Osteocyte (in vitro differentiated cells): Measurements from ENCODE around the gene KCNK13. TPM values are rescaled to one million over a fixed set of nuclear protein-coding genes. Genes with fewer than 3 reads are reported as not detected.

Experiments
- DNase-seq: peaks from one replicate; pipeline ENCODE4 v3.0.0; 2021; ENCODE audit warnings: mixed read lengths; ENCODE audit not compliant: unreplicated experiment; ENCODE audit errors: extremely low spot score
- H3K27ac Mint-ChIP-seq: one replicate; pipeline ENCODE4 v1.8.0; 2021; ENCODE audit warnings: mild to moderate bottlenecking, mixed read lengths; ENCODE audit not compliant: unreplicated experiment
- H3K27me3 Mint-ChIP-seq: one replicate; pipeline ENCODE4 v1.8.0; 2021; ENCODE audit warnings: mixed read lengths; ENCODE audit not compliant: unreplicated experiment
- H3K36me3 Mint-ChIP-seq: one replicate; pipeline ENCODE4 v1.8.0; 2021; ENCODE audit warnings: mixed read lengths; ENCODE audit not compliant: unreplicated experiment
- H3K4me1 Mint-ChIP-seq: one replicate; pipeline ENCODE4 v1.8.0; 2021; ENCODE audit warnings: mixed read lengths; ENCODE audit not compliant: unreplicated experiment
- H3K4me3 Mint-ChIP-seq: one replicate; pipeline ENCODE4 v1.8.0; 2021; ENCODE audit warnings: mild to moderate bottlenecking, moderate library complexity, mixed read lengths; ENCODE audit not compliant: unreplicated experiment
- H3K9me3 Mint-ChIP-seq: one replicate; pipeline ENCODE4 v1.8.0; 2021; ENCODE audit warnings: mixed read lengths; ENCODE audit not compliant: unreplicated experiment
- total RNA-seq: library from RNA; stranded (reverse); gene quantifications from 2 replicates; pipeline ENCODE4 v1.2.1, GENCODE V29; 2021
- TF ChIP-seq, protein P1 (sequence below): fragments of 200-600 bp; sonication (generic); IDR thresholded peaks from 2 replicates; pipeline ENCODE4 v1.5.0; 2021; ENCODE audit warnings: antibody characterized with exemption, mild to moderate bottlenecking, moderate library complexity

The KCNK13 gene
- total RNA-seq, 1 donor from 2014 or later = not detected

DNA sequence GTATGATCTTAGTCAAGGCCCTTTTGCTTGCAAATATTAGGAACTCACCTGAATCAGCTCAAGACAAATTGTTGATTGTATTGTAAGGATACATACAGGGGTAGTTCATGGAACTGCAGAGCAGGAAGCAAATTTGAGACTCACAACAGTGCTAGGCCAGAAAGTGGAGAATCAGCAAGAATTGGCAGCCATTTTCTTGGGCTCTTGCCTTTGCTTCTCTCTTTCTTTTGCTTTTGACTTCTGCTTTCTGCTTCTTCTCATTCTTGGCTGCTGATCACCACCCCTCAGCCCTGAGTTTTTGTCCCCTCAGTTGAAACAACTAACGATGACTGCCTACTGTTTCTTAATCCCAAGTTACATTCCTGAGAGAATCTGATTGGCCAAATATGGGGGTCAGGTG, 34.8 kb downstream of the KCNK13 start:
- H3K27me3 Mint-ChIP-seq = peaks cover 9% of the 10 kb centered on the region
- peaks cover 1% of the 10 kb centered on the region for H3K4me1 Mint-ChIP-seq
- H3K9me3 Mint-ChIP-seq = no peaks in the 10 kb centered on the region
- DNase-seq = no peak
- TF ChIP-seq, protein P1, sequence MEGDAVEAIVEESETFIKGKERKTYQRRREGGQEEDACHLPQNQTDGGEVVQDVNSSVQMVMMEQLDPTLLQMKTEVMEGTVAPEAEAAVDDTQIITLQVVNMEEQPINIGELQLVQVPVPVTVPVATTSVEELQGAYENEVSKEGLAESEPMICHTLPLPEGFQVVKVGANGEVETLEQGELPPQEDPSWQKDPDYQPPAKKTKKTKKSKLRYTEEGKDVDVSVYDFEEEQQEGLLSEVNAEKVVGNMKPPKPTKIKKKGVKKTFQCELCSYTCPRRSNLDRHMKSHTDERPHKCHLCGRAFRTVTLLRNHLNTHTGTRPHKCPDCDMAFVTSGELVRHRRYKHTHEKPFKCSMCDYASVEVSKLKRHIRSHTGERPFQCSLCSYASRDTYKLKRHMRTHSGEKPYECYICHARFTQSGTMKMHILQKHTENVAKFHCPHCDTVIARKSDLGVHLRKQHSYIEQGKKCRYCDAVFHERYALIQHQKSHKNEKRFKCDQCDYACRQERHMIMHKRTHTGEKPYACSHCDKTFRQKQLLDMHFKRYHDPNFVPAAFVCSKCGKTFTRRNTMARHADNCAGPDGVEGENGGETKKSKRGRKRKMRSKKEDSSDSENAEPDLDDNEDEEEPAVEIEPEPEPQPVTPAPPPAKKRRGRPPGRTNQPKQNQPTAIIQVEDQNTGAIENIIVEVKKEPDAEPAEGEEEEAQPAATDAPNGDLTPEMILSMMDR = no peak
- H3K27ac Mint-ChIP-seq = no peak overlapping the region
- H3K4me3 Mint-ChIP-seq = no peak overlapping the region
- no peaks in the 10 kb centered on the region for H3K36me3 Mint-ChIP-seq

DNA sequence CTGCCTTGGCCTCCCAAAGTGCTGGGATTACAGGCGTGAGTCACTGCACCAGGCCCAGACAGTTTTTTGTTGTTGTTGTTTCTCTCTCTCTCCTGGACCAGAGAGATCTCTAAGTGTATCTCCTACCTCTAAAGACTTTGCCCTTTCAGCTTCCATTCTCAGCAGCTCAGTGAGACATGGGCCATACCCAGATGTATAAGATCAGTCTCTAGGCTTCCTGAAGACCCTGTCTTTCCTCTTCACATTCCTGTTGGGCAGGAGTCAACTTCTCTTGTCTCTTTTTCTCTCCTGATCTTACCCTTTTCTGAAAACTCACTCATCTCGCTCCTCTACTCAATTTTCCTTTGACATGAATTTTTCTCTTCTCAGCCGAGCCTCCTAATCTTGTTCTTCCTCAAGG, 42.0 kb downstream of the KCNK13 start:
- no peaks in the 10 kb centered on the region for H3K27me3 Mint-ChIP-seq
- H3K27ac Mint-ChIP-seq = no peak overlapping the region
- no peak overlapping the region for H3K4me3 Mint-ChIP-seq
- H3K36me3 Mint-ChIP-seq = no peaks in the 10 kb centered on the region
- no peak for DNase-seq
- TF ChIP-seq, protein P1 = no peak
- no peaks in the 10 kb centered on the region for H3K4me1 Mint-ChIP-seq
- no peaks in the 10 kb centered on the region for H3K9me3 Mint-ChIP-seq

DNA sequence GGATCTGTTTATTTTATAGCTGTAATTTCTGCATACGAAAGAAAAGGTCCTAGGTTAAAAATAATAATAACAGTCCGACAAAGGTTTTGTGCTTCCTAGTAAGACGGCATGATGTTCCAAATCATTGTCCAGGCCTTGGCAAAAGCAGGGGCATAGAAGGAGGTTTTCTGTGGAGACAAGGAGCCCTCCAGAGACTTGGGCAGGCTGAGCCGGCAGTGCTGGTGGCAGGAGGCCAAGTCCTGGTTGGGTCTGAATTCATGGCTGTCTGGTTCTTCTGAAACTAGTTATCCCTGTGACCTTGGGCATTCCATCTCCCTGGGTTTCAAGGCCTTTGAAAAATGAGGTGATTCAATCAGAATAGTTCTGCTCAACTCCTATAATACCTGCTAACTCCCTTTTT, 44.0 kb downstream of the KCNK13 start:
- no peaks in the 10 kb centered on the region for H3K4me1 Mint-ChIP-seq
- no peaks in the 10 kb centered on the region for H3K27me3 Mint-ChIP-seq
- TF ChIP-seq, protein P1 = no peak
- no peaks in the 10 kb centered on the region for H3K36me3 Mint-ChIP-seq
- H3K9me3 Mint-ChIP-seq = no peaks in the 10 kb centered on the region
- H3K27ac Mint-ChIP-seq = no peak overlapping the region
- no peak overlapping the region for H3K4me3 Mint-ChIP-seq
- no peak for DNase-seq

DNA sequence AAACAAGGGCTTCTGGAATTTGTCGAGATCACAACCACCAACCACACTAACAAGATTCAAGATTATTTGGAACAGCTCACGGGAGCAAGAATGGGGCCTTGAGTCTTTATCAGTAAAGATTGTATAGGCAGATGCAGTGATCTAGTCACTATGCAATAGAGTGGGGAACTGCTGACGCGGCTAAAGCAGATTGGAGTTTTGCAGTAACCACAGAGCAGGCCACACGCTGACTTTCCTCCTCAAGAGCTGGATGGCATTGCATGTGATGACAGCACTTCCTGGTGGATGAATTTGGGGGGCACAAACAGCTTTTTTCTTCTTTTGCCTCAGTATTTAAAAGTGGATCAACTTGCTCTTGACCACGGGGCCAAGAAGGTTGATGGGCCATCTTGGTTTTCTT, 46.0 kb downstream of the KCNK13 start:
- no peak overlapping the region for H3K27ac Mint-ChIP-seq
- TF ChIP-seq, protein P1 = no peak
- H3K27me3 Mint-ChIP-seq = peaks cover 3% of the 10 kb centered on the region
- no peaks in the 10 kb centered on the region for H3K36me3 Mint-ChIP-seq
- no peaks in the 10 kb centered on the region for H3K4me1 Mint-ChIP-seq
- H3K9me3 Mint-ChIP-seq = no peaks in the 10 kb centered on the region
- DNase-seq = no peak
- no peak overlapping the region for H3K4me3 Mint-ChIP-seq

DNA sequence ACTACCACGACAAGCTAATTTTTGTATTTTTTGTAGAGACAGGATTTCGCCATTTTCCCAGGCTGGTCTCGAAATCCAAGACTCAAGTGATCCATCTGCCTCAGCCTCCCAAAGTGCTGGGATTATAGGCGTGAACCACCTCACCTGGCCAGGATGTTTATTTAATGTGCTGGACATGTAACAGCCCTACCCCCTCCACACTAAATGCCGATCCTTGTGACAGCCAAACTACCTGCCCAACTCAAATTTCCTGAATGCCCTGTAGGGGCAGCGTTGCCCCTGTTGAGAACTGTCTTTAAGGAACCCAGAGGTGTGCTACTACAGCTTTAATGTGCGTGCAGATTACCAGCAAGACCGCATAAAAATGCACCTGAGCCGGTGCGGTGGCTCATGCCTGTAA, 48.1 kb downstream of the KCNK13 start:
- Mint-ChIP-seq H3K9me3 (no peaks in the 10 kb centered on the region), H3K27ac (no peak overlapping the region), H3K4me3 (no peak overlapping the region), H3K36me3 (no peaks in the 10 kb centered on the region), H3K27me3 (peaks cover 6% of the 10 kb centered on the region), H3K4me1 (no peaks in the 10 kb centered on the region)
- TF ChIP-seq, protein P1 = peak; percentile 18
- DNase-seq = no peak
